ENCODE data around the gene RERG. TPM values are rescaled to one million over a fixed set of nuclear protein-coding genes. Genes with fewer than 3 reads are reported as not detected.

Gene RERG
- total RNA-seq, 1 experiment from 2014 or later = not detected

DNA sequence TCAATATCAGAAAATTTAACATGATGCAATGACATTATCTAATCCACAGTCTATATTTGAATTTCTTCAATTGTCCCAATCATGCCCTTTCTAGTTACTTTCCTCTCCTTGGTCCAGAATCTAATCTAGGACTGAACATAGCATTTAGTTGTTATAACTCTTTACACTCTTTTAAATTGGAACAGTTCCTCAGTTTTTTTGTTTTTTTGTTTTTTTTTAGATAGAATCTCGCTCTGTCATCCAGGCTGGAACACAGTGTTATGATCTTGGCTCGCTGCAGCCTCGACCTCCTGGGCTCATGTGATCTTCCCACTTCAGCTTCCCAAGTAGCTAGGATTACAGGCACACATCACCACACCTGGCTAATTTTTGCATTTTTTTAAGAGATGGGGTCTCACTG, 63.1 kb downstream of the RERG start:
- DNase-seq (ENCODE audit: low read depth, low spot score) = no peak
- in situ Hi-C loops (cut with HindIII; ENCODE audit: low pct_unique_long_range_greater_than_20kb, low sequenced_read_pairs) = no loop called here
- intact Hi-C loops (cut with micrococcal nuclease; ENCODE audit: unreplicated experiment) = no loop called here
- ChIA-PET CTCF (no interaction called here), POLR2A (no interaction called here)
- no peak overlapping the region for H3K4me3 ChIP-seq (ENCODE audit: low read depth in 2 of 2, low read length in 2 of 2)
- no peaks in the 10 kb centered on the region for H3K36me3 ChIP-seq (ENCODE audit: control insufficient read depth, insufficient read depth, low read length)
- TF ChIP-seq, protein P1, sequence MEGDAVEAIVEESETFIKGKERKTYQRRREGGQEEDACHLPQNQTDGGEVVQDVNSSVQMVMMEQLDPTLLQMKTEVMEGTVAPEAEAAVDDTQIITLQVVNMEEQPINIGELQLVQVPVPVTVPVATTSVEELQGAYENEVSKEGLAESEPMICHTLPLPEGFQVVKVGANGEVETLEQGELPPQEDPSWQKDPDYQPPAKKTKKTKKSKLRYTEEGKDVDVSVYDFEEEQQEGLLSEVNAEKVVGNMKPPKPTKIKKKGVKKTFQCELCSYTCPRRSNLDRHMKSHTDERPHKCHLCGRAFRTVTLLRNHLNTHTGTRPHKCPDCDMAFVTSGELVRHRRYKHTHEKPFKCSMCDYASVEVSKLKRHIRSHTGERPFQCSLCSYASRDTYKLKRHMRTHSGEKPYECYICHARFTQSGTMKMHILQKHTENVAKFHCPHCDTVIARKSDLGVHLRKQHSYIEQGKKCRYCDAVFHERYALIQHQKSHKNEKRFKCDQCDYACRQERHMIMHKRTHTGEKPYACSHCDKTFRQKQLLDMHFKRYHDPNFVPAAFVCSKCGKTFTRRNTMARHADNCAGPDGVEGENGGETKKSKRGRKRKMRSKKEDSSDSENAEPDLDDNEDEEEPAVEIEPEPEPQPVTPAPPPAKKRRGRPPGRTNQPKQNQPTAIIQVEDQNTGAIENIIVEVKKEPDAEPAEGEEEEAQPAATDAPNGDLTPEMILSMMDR (IDR thresholded peaks at IDR 0.05) = no peak
- no peak for TF ChIP-seq SIN3A (IDR thresholded peaks at IDR 0.05; ENCODE audit: borderline replicate concordance, insufficient read depth, low read depth, low read length)
- no peak for TF ChIP-seq POLR2AphosphoS5 (IDR thresholded peaks at IDR 0.05; ENCODE audit: low read depth, low read length)
- TF ChIP-seq TCF7L2 (IDR thresholded peaks at IDR 0.05; ENCODE audit: low read depth, low read length) = no peak
- TF ChIP-seq, protein P2, sequence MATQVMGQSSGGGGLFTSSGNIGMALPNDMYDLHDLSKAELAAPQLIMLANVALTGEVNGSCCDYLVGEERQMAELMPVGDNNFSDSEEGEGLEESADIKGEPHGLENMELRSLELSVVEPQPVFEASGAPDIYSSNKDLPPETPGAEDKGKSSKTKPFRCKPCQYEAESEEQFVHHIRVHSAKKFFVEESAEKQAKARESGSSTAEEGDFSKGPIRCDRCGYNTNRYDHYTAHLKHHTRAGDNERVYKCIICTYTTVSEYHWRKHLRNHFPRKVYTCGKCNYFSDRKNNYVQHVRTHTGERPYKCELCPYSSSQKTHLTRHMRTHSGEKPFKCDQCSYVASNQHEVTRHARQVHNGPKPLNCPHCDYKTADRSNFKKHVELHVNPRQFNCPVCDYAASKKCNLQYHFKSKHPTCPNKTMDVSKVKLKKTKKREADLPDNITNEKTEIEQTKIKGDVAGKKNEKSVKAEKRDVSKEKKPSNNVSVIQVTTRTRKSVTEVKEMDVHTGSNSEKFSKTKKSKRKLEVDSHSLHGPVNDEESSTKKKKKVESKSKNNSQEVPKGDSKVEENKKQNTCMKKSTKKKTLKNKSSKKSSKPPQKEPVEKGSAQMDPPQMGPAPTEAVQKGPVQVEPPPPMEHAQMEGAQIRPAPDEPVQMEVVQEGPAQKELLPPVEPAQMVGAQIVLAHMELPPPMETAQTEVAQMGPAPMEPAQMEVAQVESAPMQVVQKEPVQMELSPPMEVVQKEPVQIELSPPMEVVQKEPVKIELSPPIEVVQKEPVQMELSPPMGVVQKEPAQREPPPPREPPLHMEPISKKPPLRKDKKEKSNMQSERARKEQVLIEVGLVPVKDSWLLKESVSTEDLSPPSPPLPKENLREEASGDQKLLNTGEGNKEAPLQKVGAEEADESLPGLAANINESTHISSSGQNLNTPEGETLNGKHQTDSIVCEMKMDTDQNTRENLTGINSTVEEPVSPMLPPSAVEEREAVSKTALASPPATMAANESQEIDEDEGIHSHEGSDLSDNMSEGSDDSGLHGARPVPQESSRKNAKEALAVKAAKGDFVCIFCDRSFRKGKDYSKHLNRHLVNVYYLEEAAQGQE (IDR thresholded peaks at IDR 0.05; ENCODE audit: insufficient read depth in 1 of 2, low read depth in 2 of 2, low read length in 1 of 2) = no peak
- H3K9me3 ChIP-seq (ENCODE audit: control insufficient read depth, insufficient read depth, low read depth, low read length) = no peaks in the 10 kb centered on the region
- no peak for ATAC-seq
- no peaks in the 10 kb centered on the region for H3K27me3 ChIP-seq (ENCODE audit: control insufficient read depth, insufficient read depth, low read length)
- no peak overlapping the region for H3K27ac ChIP-seq (ENCODE audit: low read length)
- no TSS peak for BruUV-seq (replicated peaks)
- H3K4me1 ChIP-seq (ENCODE audit: control insufficient read depth, insufficient read depth, low read length) = no peaks in the 10 kb centered on the region

DNA sequence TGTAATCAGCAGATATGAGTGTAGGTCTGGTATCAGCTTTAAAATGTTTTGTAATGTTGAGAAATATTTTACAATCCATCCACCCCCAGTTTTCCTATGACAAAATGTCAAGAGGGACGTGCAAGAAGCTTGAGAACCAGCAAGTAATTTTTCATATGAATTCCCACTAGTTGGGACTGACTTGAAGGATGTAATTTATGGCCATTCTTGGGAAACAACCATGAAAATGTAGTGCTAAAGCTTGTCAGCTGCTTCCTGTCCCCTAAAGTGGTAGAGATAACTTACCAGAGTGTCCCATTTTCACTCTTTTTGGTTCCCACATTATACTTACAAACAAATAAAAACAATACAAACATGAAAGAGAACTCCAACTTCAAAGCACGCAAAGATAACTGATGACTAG, 63.9 kb downstream of the RERG start:
- no peaks in the 10 kb centered on the region for H3K36me3 ChIP-seq (ENCODE audit: control insufficient read depth, insufficient read depth, low read length)
- in situ Hi-C loops (cut with HindIII; ENCODE audit: low pct_unique_long_range_greater_than_20kb, low sequenced_read_pairs) (no loop called here), intact Hi-C loops (cut with micrococcal nuclease; ENCODE audit: unreplicated experiment) (no loop called here)
- H3K27me3 ChIP-seq (ENCODE audit: control insufficient read depth, insufficient read depth, low read length) = no peaks in the 10 kb centered on the region
- POLR2A ChIA-PET = no interaction called here
- no peak overlapping the region for H3K4me3 ChIP-seq (ENCODE audit: low read depth in 2 of 2, low read length in 2 of 2)
- no peak for DNase-seq (ENCODE audit: low read depth, low spot score)
- no peak overlapping the region for H3K27ac ChIP-seq (ENCODE audit: low read length)
- H3K9me3 ChIP-seq (ENCODE audit: control insufficient read depth, insufficient read depth, low read depth, low read length) = no peaks in the 10 kb centered on the region
- no peak for ATAC-seq
- no peaks in the 10 kb centered on the region for H3K4me1 ChIP-seq (ENCODE audit: control insufficient read depth, insufficient read depth, low read length)
- TF ChIP-seq POLR2AphosphoS5 (IDR thresholded peaks at IDR 0.05; ENCODE audit: low read depth, low read length) (no peak), SIN3A (IDR thresholded peaks at IDR 0.05; ENCODE audit: borderline replicate concordance, insufficient read depth, low read depth, low read length) (no peak), TCF7L2 (IDR thresholded peaks at IDR 0.05; ENCODE audit: low read depth, low read length) (no peak)
- TF ChIP-seq, protein P2 (IDR thresholded peaks at IDR 0.05; ENCODE audit: insufficient read depth in 1 of 2, low read depth in 2 of 2, low read length in 1 of 2) = no peak
- TF ChIP-seq, protein P1 (IDR thresholded peaks at IDR 0.05) = no peak
- CTCF ChIA-PET = no interaction called here
- BruUV-seq (replicated peaks) = no TSS peak

All from Panc1 (cell line).